H9 (cell line): ENCODE data around the gene TAF4. TPM values are rescaled to one million over a fixed set of nuclear protein-coding genes. Genes with fewer than 3 reads are reported as not detected.
A peak's percentile ranks its signal among the peaks of the same experiment; 100 is the strongest.

Experiments
- DNase-seq: peaks from one replicate; pipeline ENCODE4 v3.0.0-alpha.2; 2017
- H2AFZ ChIP-seq: one replicate; pipeline ENCODE4 v1.6.1; 2013; ENCODE audit warnings: mild to moderate bottlenecking, low read length, control low read depth, moderate library complexity
- H2AK5ac ChIP-seq: 2 replicates; pipeline ENCODE4 v1.6.1; 2013; ENCODE audit warnings: low read length, control low read depth, mixed read lengths; ENCODE audit not compliant: insufficient read length
- H2BK120ac ChIP-seq: one replicate; pipeline ENCODE4 v1.6.1; 2013; ENCODE audit warnings: low read depth, mild to moderate bottlenecking, low read length, control low read depth, inconsistent platforms; ENCODE audit not compliant: poor library complexity, severe bottlenecking
- H2BK12ac ChIP-seq: 2 replicates; pipeline ENCODE4 v1.6.1; 2013; ENCODE audit warnings: low read length, control low read depth, mixed read lengths, low read depth; ENCODE audit not compliant: insufficient read length
- H2BK15ac ChIP-seq: 2 replicates; pipeline ENCODE4 v1.6.1; 2013; ENCODE audit warnings: low read depth, low read length, control low read depth
- H2BK20ac ChIP-seq: one replicate; pipeline ENCODE4 v1.6.1; 2013; ENCODE audit warnings: low read depth, mild to moderate bottlenecking, low read length, control low read depth, inconsistent platforms; ENCODE audit not compliant: poor library complexity, severe bottlenecking
- H2BK5ac ChIP-seq: 2 replicates; pipeline ENCODE4 v1.6.1; 2013; ENCODE audit warnings: low read length, control low read depth, mixed read lengths; ENCODE audit not compliant: insufficient read length
- H3K14ac ChIP-seq: 2 replicates; pipeline ENCODE4 v1.6.1; 2013; ENCODE audit warnings: low read length, control low read depth; ENCODE audit not compliant: insufficient read depth
- H3K18ac ChIP-seq: 2 replicates; pipeline ENCODE4 v1.6.1; 2013; ENCODE audit warnings: low read depth, mild to moderate bottlenecking, mixed read lengths, low read length, control low read depth; ENCODE audit not compliant: insufficient read length
- H3K23ac ChIP-seq: 2 replicates; pipeline ENCODE4 v1.6.1; 2013; ENCODE audit warnings: low read length, control low read depth, mixed read lengths, low read depth; ENCODE audit not compliant: insufficient read length
- H3K23me2 ChIP-seq: 2 replicates; pipeline ENCODE4 v1.6.1; 2013; ENCODE audit warnings: low read depth, mild to moderate bottlenecking, mixed read lengths, low read length, control low read depth; ENCODE audit not compliant: insufficient read length, poor library complexity, severe bottlenecking
- H3K27ac ChIP-seq: 2 replicates; pipeline ENCODE4 v1.5.1; 2013; ENCODE audit warnings: low read length, control low read depth, mixed read lengths, low read depth; ENCODE audit not compliant: insufficient read length
- H3K27me3 ChIP-seq: 2 replicates; pipeline ENCODE4 v1.6.1; 2013; ENCODE audit warnings: low read length, control low read depth, inconsistent platforms; ENCODE audit not compliant: insufficient read depth
- H3K4ac ChIP-seq: 2 replicates; pipeline ENCODE4 v1.6.1; 2013; ENCODE audit warnings: low read depth, mild to moderate bottlenecking, control low read depth, inconsistent platforms, low read length, moderate library complexity
- H3K4me1 ChIP-seq: 2 replicates; pipeline ENCODE4 v1.6.1; 2013; ENCODE audit warnings: low read length, control low read depth, inconsistent platforms; ENCODE audit not compliant: insufficient read depth
- H3K4me2 ChIP-seq: 2 replicates; pipeline ENCODE4 v1.6.1; 2013; ENCODE audit warnings: low read length, control low read depth, mixed read lengths; ENCODE audit not compliant: insufficient read length, insufficient read depth
- H3K56ac ChIP-seq: 2 replicates; pipeline ENCODE4 v1.6.1; 2013; ENCODE audit warnings: low read depth, mild to moderate bottlenecking, mixed read lengths, low read length, control low read depth; ENCODE audit not compliant: insufficient read length
- H3K79me1 ChIP-seq: 2 replicates; pipeline ENCODE4 v1.6.1; 2013; ENCODE audit warnings: low read depth, mild to moderate bottlenecking, moderate library complexity, low read length, control low read depth, inconsistent platforms; ENCODE audit not compliant: insufficient read depth, poor library complexity, severe bottlenecking
- H3K79me2 ChIP-seq: 2 replicates; pipeline ENCODE4 v1.6.1; 2013; ENCODE audit warnings: low read length, control low read depth, inconsistent platforms; ENCODE audit not compliant: insufficient read depth
- H3K9ac ChIP-seq: 2 replicates; pipeline ENCODE4 v1.6.1; 2013; ENCODE audit warnings: low read length, control low read depth, mixed read lengths; ENCODE audit not compliant: insufficient read length; ENCODE audit errors: extremely low read depth
- H3K9me3 ChIP-seq: one replicate; pipeline ENCODE4 v1.6.1; 2013; ENCODE audit warnings: low read depth, low read length, inconsistent platforms; ENCODE audit not compliant: control insufficient read depth
- H3T11ph ChIP-seq: one replicate; pipeline ENCODE4 v1.6.1; 2013; ENCODE audit warnings: mild to moderate bottlenecking, low read length, control low read depth, inconsistent platforms
- H4K20me1 ChIP-seq: one replicate; pipeline ENCODE4 v1.6.1; 2013; ENCODE audit not compliant: control insufficient read depth, insufficient read length, insufficient read depth
- H4K5ac ChIP-seq: 2 replicates; pipeline ENCODE4 v1.6.1; 2013; ENCODE audit warnings: low read depth, mild to moderate bottlenecking, mixed read lengths, low read length, control low read depth; ENCODE audit not compliant: insufficient read length
- H4K8ac ChIP-seq: replicated peaks from 2 replicates; pipeline ENCODE4 v1.6.1; 2013; ENCODE audit warnings: low read length, control low read depth, mixed read lengths, low read depth; ENCODE audit not compliant: insufficient read length
- H4K91ac ChIP-seq: 2 replicates; pipeline ENCODE4 v1.6.1; 2013; ENCODE audit warnings: low read depth, mild to moderate bottlenecking, moderate library complexity, mixed read lengths, low read length, control low read depth; ENCODE audit not compliant: insufficient read length
- H3K27ac Mint-ChIP-seq, 3 experiments: 2 replicates in 2 of 3; 3 replicates in 1 of 3; pipeline ENCODE4 v1.8.0; 2020 to 2021; ENCODE audit warnings: mixed read lengths in 3 of 3, mild to moderate bottlenecking in 1 of 3, moderate library complexity in 1 of 3
- H3K27me3 Mint-ChIP-seq: 2 replicates; pipeline ENCODE4 v1.8.0; 2021; ENCODE audit warnings: low read depth, mild to moderate bottlenecking, moderate library complexity, mixed read lengths
- H3K36me3 Mint-ChIP-seq, 3 experiments: 2 replicates in 2 of 3; 3 replicates in 1 of 3; pipeline ENCODE4 v1.8.0; 2020 to 2021; ENCODE audit warnings: low read depth in 3 of 3, mixed read lengths in 3 of 3; ENCODE audit not compliant: insufficient read depth in 1 of 3
- H3K4me1 Mint-ChIP-seq, 2 experiments: 2 replicates each; pipeline ENCODE4 v1.8.0; 2020; ENCODE audit warnings: mixed read lengths in 2 of 2
- H3K4me3 Mint-ChIP-seq, 2 experiments: 2 replicates in 1 of 2; 3 replicates in 1 of 2; pipeline ENCODE4 v1.8.0; 2020 to 2021; ENCODE audit warnings: mild to moderate bottlenecking in 2 of 2, mixed read lengths in 2 of 2, moderate library complexity in 1 of 2
- H3K9me3 Mint-ChIP-seq, 2 experiments: 2 replicates in 1 of 2; 3 replicates in 1 of 2; pipeline ENCODE4 v1.8.0; 2020; ENCODE audit warnings: mild to moderate bottlenecking in 2 of 2, mixed read lengths in 2 of 2, moderate library complexity in 1 of 2
- CTCF ChIP-seq: fragments of 200-600 bp; sonication (generic); conservative IDR thresholded peaks from 3 replicates; pipeline ENCODE4 v1.8.0; 2021; ENCODE audit warnings: antibody characterized with exemption, mild to moderate bottlenecking
- WGBS: extraction: QIAGEN DNeasy Blood & Tissue Kit; methylation state at CpG from one replicate; pipeline ENCODE4 v1.1.7; 2013; ENCODE audit warnings: missing lambda C conversion rate, low lambda C conversion rate, mixed read lengths; ENCODE audit not compliant: insufficient read length; ENCODE audit errors: extremely low coverage; 5-methylcytosine and 5-hydroxymethylcytosine counted together
- total RNA-seq: library from RNA; stranded (reverse); gene quantifications from 2 replicates; pipeline ENCODE4 v1.2.1, GENCODE V29; 2021

TAF4 gene
- total RNA-seq, 1 experiment from 2014 or later = 30.8 TPM

GRCh38 chr20:62011403-62011790, 54.3 kb downstream of the TAF4 start:
- H3K79me1 ChIP-seq = no peaks in the 10 kb centered on the region
- H2AK5ac ChIP-seq = no peak overlapping the region
- H3T11ph ChIP-seq = no peak overlapping the region
- Mint-ChIP-seq H3K27me3 (no peaks in the 10 kb centered on the region), H3K36me3 (peaks cover 24 to 58% (median 55%) of the 10 kb centered on the region in 3 experiments; a peak in 6 of 7 replicates), H3K27ac (peak overlapping the region in 1 of 3 experiments; percentile 21; a peak in 1 of 7 replicates), H3K4me1 (peaks cover 6% of the 10 kb centered on the region in 2 experiments), H3K4me3 (no peak overlapping the region), H3K9me3 (no peaks in the 10 kb centered on the region)
- H4K8ac ChIP-seq = no peak overlapping the region
- H3K4me1 ChIP-seq = no peaks in the 10 kb centered on the region
- no peak overlapping the region for H3K18ac ChIP-seq
- no peak overlapping the region for H3K4me2 ChIP-seq
- H4K91ac ChIP-seq = no peak overlapping the region
- H4K20me1 ChIP-seq = no peaks in the 10 kb centered on the region
- H3K56ac ChIP-seq = no peak overlapping the region
- DNase-seq = no peak
- peaks cover 4% of the 10 kb centered on the region; the same call in 1 of the 2 replicates for H3K79me2 ChIP-seq
- H2BK120ac ChIP-seq = no peak overlapping the region
- no peaks in the 10 kb centered on the region for H3K23me2 ChIP-seq
- TF ChIP-seq CTCF = no peak
- no peaks in the 10 kb centered on the region for H3K9me3 ChIP-seq
- H3K9ac ChIP-seq = no peak overlapping the region
- no peak overlapping the region for H3K14ac ChIP-seq
- H2BK15ac ChIP-seq = no peak overlapping the region
- no peak overlapping the region for H3K4ac ChIP-seq
- H2BK20ac ChIP-seq = no peak overlapping the region
- H2BK12ac ChIP-seq = no peak overlapping the region
- H2AFZ ChIP-seq = no peak overlapping the region
- H3K23ac ChIP-seq = no peak overlapping the region
- H2BK5ac ChIP-seq = no peak overlapping the region
- no peak overlapping the region for H3K27ac ChIP-seq
- no peak overlapping the region for H4K5ac ChIP-seq
- WGBS = no CpG with 5 or more reads among the region's 6 CpGs
- no peaks in the 10 kb centered on the region for H3K27me3 ChIP-seq
